MM.1S (cell line): ENCODE results near the gene SMPD3.

ENCODE experiments used
- CTCF ChIP-seq: fragments of 300-600 bp; sonication (generic); IDR thresholded peaks from 2 replicates; pipeline ENCODE4 v1.5.1; 2016; ENCODE audit warnings: antibody characterized with exemption, low read length, mixed read lengths
- EZH2phosphoT487 ChIP-seq: fragments of 300-600 bp; sonication (generic); IDR thresholded peaks from 2 replicates; pipeline ENCODE4 v1.6.1; 2018; ENCODE audit warnings: antibody characterized with exemption, low read length

- TF ChIP-seq EZH2phosphoT487 (no peak), CTCF (no peak)
Measured at GRCh38 chr16:68362262-68362913, 85.9 kb downstream of the SMPD3 start.
